ENCODE results near the gene ENO4. TPM values are rescaled to one million over a fixed set of nuclear protein-coding genes. Genes with fewer than 3 reads are reported as not detected.

ENO4 gene
- total and polyA plus RNA-seq, 2 experiments from 2014 or later, result 0.24 to 0.44 TPM

DNA sequence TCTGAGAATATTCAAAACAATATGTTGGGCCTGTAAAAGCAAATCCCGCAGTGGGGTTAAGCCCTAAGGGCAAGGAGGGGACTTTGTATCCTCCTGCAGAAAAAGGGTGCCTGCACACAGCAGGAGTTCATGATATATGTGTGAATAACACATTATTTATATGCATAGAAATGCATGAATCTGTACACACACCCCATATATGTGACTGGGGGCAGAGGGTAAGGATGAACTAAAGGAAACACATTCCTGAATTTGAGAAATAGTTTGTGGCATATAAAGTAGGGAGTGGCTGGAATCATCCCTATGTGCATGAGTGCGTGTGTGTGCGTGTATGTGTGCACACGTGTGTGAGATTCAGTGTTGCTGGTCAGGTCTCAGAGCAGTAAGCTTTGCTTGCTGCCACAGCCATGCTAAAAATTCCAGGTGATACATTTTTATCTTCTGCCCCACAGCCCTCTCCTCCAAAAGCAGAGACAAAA, 18.9 kb downstream of the ENO4 start:
- H3K4me3 ChIP-seq, result no peak overlapping the region
- H3K4me1 Mint-ChIP-seq, result peaks cover 20% of the 10 kb centered on the region

GRCh38 chr10:116868722-116869121, 19.4 kb downstream of the ENO4 start:
- H3K27me3 ChIP-seq (ENCODE audit: insufficient read depth), result no peaks in the 10 kb centered on the region
- H3K79me2 ChIP-seq (replicated peaks; ENCODE audit: insufficient read depth), result no peaks in the 10 kb centered on the region
- no peaks in the 10 kb centered on the region for H4K20me1 ChIP-seq (replicated peaks; ENCODE audit: insufficient read depth)
- H3K36me3 ChIP-seq (ENCODE audit: insufficient read depth), result no peaks in the 10 kb centered on the region
- H3K4me1 ChIP-seq (ENCODE audit: insufficient read depth), result peaks cover 18% of the 10 kb centered on the region
- H3K9me2 ChIP-seq (ENCODE audit: insufficient read depth), result peaks cover 1% of the 10 kb centered on the region; the same call in 1 of the 2 replicates
- Mint-ChIP-seq H3K27me3 (ENCODE audit: insufficient read depth, low read depth, poor library complexity) (peaks cover 2% of the 10 kb centered on the region), H3K27ac (no peak overlapping the region), H3K4me1 (peaks cover 25% of the 10 kb centered on the region), H3K36me3 (ENCODE audit: low read depth) (peaks cover 6% of the 10 kb centered on the region), H3K9me3 (peaks cover 9% of the 10 kb centered on the region), H3K4me3 (no peak overlapping the region)
- H3K27ac ChIP-seq (ENCODE audit: low read depth), result no peak overlapping the region
- no peaks in the 10 kb centered on the region for H3F3A ChIP-seq (replicated peaks; ENCODE audit: low read depth)
- no peak overlapping the region for H2AFZ ChIP-seq
- H3K4me3 ChIP-seq, result no peak overlapping the region
- no peak for ATAC-seq
- no peak for DNase-seq (ENCODE audit: low spot score)
- no peak overlapping the region for H3K4me2 ChIP-seq
- no peak for TF ChIP-seq EZH2 (IDR thresholded peaks at IDR 0.05; ENCODE audit: low read depth, unreplicated experiment)
- TF ChIP-seq ETS1 (IDR thresholded peaks at IDR 0.05), result no peak
- TF ChIP-seq, protein P1, sequence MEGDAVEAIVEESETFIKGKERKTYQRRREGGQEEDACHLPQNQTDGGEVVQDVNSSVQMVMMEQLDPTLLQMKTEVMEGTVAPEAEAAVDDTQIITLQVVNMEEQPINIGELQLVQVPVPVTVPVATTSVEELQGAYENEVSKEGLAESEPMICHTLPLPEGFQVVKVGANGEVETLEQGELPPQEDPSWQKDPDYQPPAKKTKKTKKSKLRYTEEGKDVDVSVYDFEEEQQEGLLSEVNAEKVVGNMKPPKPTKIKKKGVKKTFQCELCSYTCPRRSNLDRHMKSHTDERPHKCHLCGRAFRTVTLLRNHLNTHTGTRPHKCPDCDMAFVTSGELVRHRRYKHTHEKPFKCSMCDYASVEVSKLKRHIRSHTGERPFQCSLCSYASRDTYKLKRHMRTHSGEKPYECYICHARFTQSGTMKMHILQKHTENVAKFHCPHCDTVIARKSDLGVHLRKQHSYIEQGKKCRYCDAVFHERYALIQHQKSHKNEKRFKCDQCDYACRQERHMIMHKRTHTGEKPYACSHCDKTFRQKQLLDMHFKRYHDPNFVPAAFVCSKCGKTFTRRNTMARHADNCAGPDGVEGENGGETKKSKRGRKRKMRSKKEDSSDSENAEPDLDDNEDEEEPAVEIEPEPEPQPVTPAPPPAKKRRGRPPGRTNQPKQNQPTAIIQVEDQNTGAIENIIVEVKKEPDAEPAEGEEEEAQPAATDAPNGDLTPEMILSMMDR (conservative IDR thresholded peaks at IDR 0.05; ENCODE audit: low read depth in 2 of 2), result no peak
- TF ChIP-seq EZH2phosphoT487 (IDR thresholded peaks at IDR 0.05; ENCODE audit: unreplicated experiment), result no peak
- no peak for TF ChIP-seq ZNF114 (CRISPR knock-in tag; IDR thresholded peaks at IDR 0.05)
- TF ChIP-seq, protein P2, sequence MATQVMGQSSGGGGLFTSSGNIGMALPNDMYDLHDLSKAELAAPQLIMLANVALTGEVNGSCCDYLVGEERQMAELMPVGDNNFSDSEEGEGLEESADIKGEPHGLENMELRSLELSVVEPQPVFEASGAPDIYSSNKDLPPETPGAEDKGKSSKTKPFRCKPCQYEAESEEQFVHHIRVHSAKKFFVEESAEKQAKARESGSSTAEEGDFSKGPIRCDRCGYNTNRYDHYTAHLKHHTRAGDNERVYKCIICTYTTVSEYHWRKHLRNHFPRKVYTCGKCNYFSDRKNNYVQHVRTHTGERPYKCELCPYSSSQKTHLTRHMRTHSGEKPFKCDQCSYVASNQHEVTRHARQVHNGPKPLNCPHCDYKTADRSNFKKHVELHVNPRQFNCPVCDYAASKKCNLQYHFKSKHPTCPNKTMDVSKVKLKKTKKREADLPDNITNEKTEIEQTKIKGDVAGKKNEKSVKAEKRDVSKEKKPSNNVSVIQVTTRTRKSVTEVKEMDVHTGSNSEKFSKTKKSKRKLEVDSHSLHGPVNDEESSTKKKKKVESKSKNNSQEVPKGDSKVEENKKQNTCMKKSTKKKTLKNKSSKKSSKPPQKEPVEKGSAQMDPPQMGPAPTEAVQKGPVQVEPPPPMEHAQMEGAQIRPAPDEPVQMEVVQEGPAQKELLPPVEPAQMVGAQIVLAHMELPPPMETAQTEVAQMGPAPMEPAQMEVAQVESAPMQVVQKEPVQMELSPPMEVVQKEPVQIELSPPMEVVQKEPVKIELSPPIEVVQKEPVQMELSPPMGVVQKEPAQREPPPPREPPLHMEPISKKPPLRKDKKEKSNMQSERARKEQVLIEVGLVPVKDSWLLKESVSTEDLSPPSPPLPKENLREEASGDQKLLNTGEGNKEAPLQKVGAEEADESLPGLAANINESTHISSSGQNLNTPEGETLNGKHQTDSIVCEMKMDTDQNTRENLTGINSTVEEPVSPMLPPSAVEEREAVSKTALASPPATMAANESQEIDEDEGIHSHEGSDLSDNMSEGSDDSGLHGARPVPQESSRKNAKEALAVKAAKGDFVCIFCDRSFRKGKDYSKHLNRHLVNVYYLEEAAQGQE (IDR thresholded peaks at IDR 0.05; ENCODE audit: unreplicated experiment), result no peak

More for the DNA sequence above, 18.9 kb downstream of the ENO4 start:
- Histone ChIP-seq H3K4me2 (no peak overlapping the region), H2AFZ (no peak overlapping the region), H3K27ac (ENCODE audit: low read depth) (no peak overlapping the region), H3K36me3 (ENCODE audit: insufficient read depth) (no peaks in the 10 kb centered on the region), H3K27me3 (ENCODE audit: insufficient read depth) (no peaks in the 10 kb centered on the region), H3F3A (replicated peaks; ENCODE audit: low read depth) (no peaks in the 10 kb centered on the region), H3K9me2 (ENCODE audit: insufficient read depth) (peaks cover 4% of the 10 kb centered on the region; the same call in 1 of the 2 replicates), H3K4me1 (ENCODE audit: insufficient read depth) (peaks cover 14% of the 10 kb centered on the region), H4K20me1 (replicated peaks; ENCODE audit: insufficient read depth) (no peaks in the 10 kb centered on the region), H3K79me2 (replicated peaks; ENCODE audit: insufficient read depth) (no peaks in the 10 kb centered on the region)
- Mint-ChIP-seq H3K27me3 (ENCODE audit: insufficient read depth, low read depth, poor library complexity) (peaks cover 2% of the 10 kb centered on the region), H3K27ac (no peak overlapping the region), H3K4me3 (no peak overlapping the region), H3K9me3 (peaks cover 9% of the 10 kb centered on the region), H3K36me3 (ENCODE audit: low read depth) (peaks cover 6% of the 10 kb centered on the region)
- no peak for DNase-seq (ENCODE audit: low spot score)
- TF ChIP-seq, protein P1 (conservative IDR thresholded peaks at IDR 0.05; ENCODE audit: low read depth in 2 of 2), result no peak
- TF ChIP-seq STAT1 (IDR thresholded peaks at IDR 0.05; ENCODE audit: unreplicated experiment) (no peak), ZNF331 (CRISPR knock-in tag; IDR thresholded peaks at IDR 0.05; ENCODE audit: low read depth) (no peak), NANOG (IDR thresholded peaks at IDR 0.05; ENCODE audit: borderline replicate concordance) (no peak), JUNB (IDR thresholded peaks at IDR 0.05; ENCODE audit: unreplicated experiment) (no peak), EZH2 (IDR thresholded peaks at IDR 0.05; ENCODE audit: low read depth, unreplicated experiment) (no peak), CREB1 (CRISPR knock-in tag; IDR thresholded peaks at IDR 0.05; ENCODE audit: low read depth) (no peak), ZNF114 (CRISPR knock-in tag; IDR thresholded peaks at IDR 0.05) (no peak), EZH2phosphoT487 (IDR thresholded peaks at IDR 0.05; ENCODE audit: unreplicated experiment) (no peak), POLR2AphosphoS5 (IDR thresholded peaks at IDR 0.05; ENCODE audit: low read depth) (no peak), ETS1 (IDR thresholded peaks at IDR 0.05) (no peak)
- ATAC-seq, result no peak
